H1 (cell line): ENCODE results near the gene SPOCK3. TPM values are rescaled to one million over a fixed set of nuclear protein-coding genes. Genes with fewer than 3 reads are reported as not detected.

Source experiments
- CTCF ChIA-PET: fragments of 300-600 bp; sonication (Branson Sonifier 250); formaldehyde crosslinking; loops from one replicate; lab custom pipeline; 2021; ENCODE audit not compliant: partially characterized antibody; lab: Charles Lee
- POLR2A ChIA-PET: fragments of 300-600 bp; sonication (Branson Sonifier 250); formaldehyde crosslinking; loops from one replicate; lab custom pipeline; 2021; ENCODE audit warnings: inconsistent platforms; ENCODE audit not compliant: partially characterized antibody; lab: Charles Lee
- DNase-seq, 2 experiments: peaks; one replicate each; pipeline versions ENCODE4 v3.0.0 to v3.0.0-alpha.2; 2010 to 2022; ENCODE audit warnings: low spot score in 2 of 2, low read depth in 1 of 2, mixed read lengths in 1 of 2
- FAIRE-seq: peaks from 2 replicates; lab custom pipeline; 2011; peaks lifted over from hg19 to GRCh38; lab: Jason Lieb, UNC
- H2AFZ ChIP-seq: 2 replicates; pipeline ENCODE4 v1.8.1; 2012; ENCODE audit warnings: low read length, inconsistent platforms
- H2AK5ac ChIP-seq: 2 replicates; pipeline ENCODE4 v1.6.1; 2013; ENCODE audit warnings: low read depth, low read length
- H2BK120ac ChIP-seq: replicated peaks from 2 replicates; pipeline ENCODE3; 2013; ENCODE audit warnings: low read depth, low read length, inconsistent platforms
- H2BK12ac ChIP-seq: 2 replicates; pipeline ENCODE4 v1.6.1; 2013; ENCODE audit warnings: low read depth, low read length
- H2BK15ac ChIP-seq: 2 replicates; pipeline ENCODE4 v1.6.1; 2013; ENCODE audit warnings: low read length
- H2BK20ac ChIP-seq: 2 replicates; pipeline ENCODE4 v1.6.1; 2013; ENCODE audit warnings: low read length
- H2BK5ac ChIP-seq: 2 replicates; pipeline ENCODE4 v1.6.1; 2013; ENCODE audit warnings: low read depth, low read length
- H3K14ac ChIP-seq: 2 replicates; pipeline ENCODE4 v1.6.1; 2013; ENCODE audit warnings: inconsistent platforms; ENCODE audit not compliant: insufficient read length
- H3K18ac ChIP-seq: 2 replicates; pipeline ENCODE4 v1.6.1; 2013; ENCODE audit warnings: low read length; ENCODE audit errors: extremely low read depth
- H3K23ac ChIP-seq: 2 replicates; pipeline ENCODE4 v1.6.1; 2013; ENCODE audit warnings: inconsistent platforms; ENCODE audit not compliant: insufficient read length
- H3K23me2 ChIP-seq: 2 replicates; pipeline ENCODE4 v1.6.1; 2013; ENCODE audit warnings: low read depth, low read length
- H3K27ac ChIP-seq: 2 replicates; pipeline ENCODE4 v1.6.1; 2011; ENCODE audit warnings: low read depth, low read length, inconsistent platforms
- H3K27me3 ChIP-seq, 4 experiments: replicated peaks in 1 of 4; 1 replicate in 1 of 4; 2 replicates in 3 of 4; pipeline versions ENCODE4 v1.6.1 to v1.8.1; 2011 to 2013; ENCODE audit warnings: low read length in 3 of 4, mild to moderate bottlenecking in 3 of 4, inconsistent platforms in 2 of 4, mixed read lengths in 2 of 4, moderate library complexity in 1 of 4; ENCODE audit not compliant: control insufficient read depth in 3 of 4, insufficient read depth in 3 of 4; ENCODE audit errors: extremely low read depth in 1 of 4
- H3K36me3 ChIP-seq, 4 experiments: 2 replicates each; pipeline versions ENCODE4 v1.6.1 to v1.8.1; 2011 to 2013; ENCODE audit warnings: mild to moderate bottlenecking in 4 of 4, low read length in 3 of 4, moderate library complexity in 2 of 4, control low read depth in 1 of 4, inconsistent platforms in 1 of 4; ENCODE audit not compliant: insufficient read depth in 4 of 4, control insufficient read depth in 2 of 4
- H3K4ac ChIP-seq: replicated peaks from 2 replicates; pipeline ENCODE3; 2013; ENCODE audit warnings: low read length, low read depth, mixed read lengths, inconsistent platforms; ENCODE audit not compliant: insufficient read length
- H3K4me1 ChIP-seq, 4 experiments: replicated peaks in 1 of 4; 1 replicate in 1 of 4; 2 replicates in 3 of 4; pipeline versions ENCODE4 v1.6.1 to v1.8.1; 2011 to 2013; ENCODE audit warnings: low read length in 3 of 4, inconsistent platforms in 2 of 4, mixed read lengths in 1 of 4; ENCODE audit not compliant: insufficient read depth in 4 of 4, control insufficient read depth in 3 of 4
- H3K4me2 ChIP-seq, 2 experiments: 2 replicates each; pipeline versions ENCODE4 v1.6.1 to v1.8.1; 2011 to 2013; ENCODE audit warnings: low read depth in 2 of 2, low read length in 2 of 2, control low read depth in 1 of 2, inconsistent platforms in 1 of 2, mild to moderate bottlenecking in 1 of 2; ENCODE audit not compliant: insufficient read depth in 1 of 2
- H3K4me3 ChIP-seq, 4 experiments: fragments of 200-600, 300-600 bp in 1 of 4; sonication (generic), shearing (Covaris generic), sonication (Bioruptor Twin) in 1 of 4; 2 replicates each; pipeline versions ENCODE4 v1.5.1 to v1.8.1; 2011 to 2016; ENCODE audit warnings: low read length in 4 of 4, low read depth in 3 of 4, control low read depth in 2 of 4, inconsistent platforms in 2 of 4, mild to moderate bottlenecking in 2 of 4, mixed read lengths in 1 of 4, moderate library complexity in 1 of 4; ENCODE audit not compliant: insufficient read depth in 2 of 4; ENCODE audit errors: extremely low read depth in 1 of 4
- H3K56ac ChIP-seq: replicated peaks from 2 replicates; pipeline ENCODE3; 2013; ENCODE audit warnings: low read depth, mild to moderate bottlenecking, mixed read lengths, low read length, inconsistent platforms; ENCODE audit not compliant: insufficient read length
- H3K79me1 ChIP-seq: 2 replicates; pipeline ENCODE4 v1.6.1; 2013; ENCODE audit warnings: low read depth, low read length, control low read depth
- H3K79me2 ChIP-seq, 2 experiments: 2 replicates each; pipeline versions ENCODE4 v1.6.1 to v1.8.1; 2012 to 2013; ENCODE audit warnings: low read length in 2 of 2, mild to moderate bottlenecking in 2 of 2, inconsistent platforms in 1 of 2; ENCODE audit not compliant: insufficient read depth in 2 of 2, control insufficient read depth in 1 of 2
- H3K9ac ChIP-seq, 4 experiments: replicated peaks in 1 of 4; 1 replicate in 1 of 4; 2 replicates in 3 of 4; pipeline versions ENCODE4 v1.6.1 to v1.8.1; 2011 to 2013; ENCODE audit warnings: low read depth in 3 of 4, low read length in 3 of 4, control low read depth in 2 of 4, mild to moderate bottlenecking in 2 of 4, moderate library complexity in 2 of 4, inconsistent platforms in 1 of 4; ENCODE audit errors: extremely low read depth in 1 of 4
- H3K9me3 ChIP-seq, 2 experiments: 2 replicates each; pipeline versions ENCODE4 v1.6.1 to v1.8.1; 2012 to 2013; ENCODE audit warnings: mild to moderate bottlenecking in 2 of 2, moderate library complexity in 2 of 2, control low read depth in 1 of 2, inconsistent platforms in 1 of 2, low read depth in 1 of 2, low read length in 1 of 2, mixed read lengths in 1 of 2; ENCODE audit not compliant: insufficient read depth in 2 of 2
- H4K20me1 ChIP-seq, 2 experiments: replicated peaks in 1 of 2; 2 replicates each; pipeline versions ENCODE3 to v1.8.1; 2011 to 2013; ENCODE audit warnings: inconsistent platforms in 2 of 2, low read length in 2 of 2, mild to moderate bottlenecking in 1 of 2; ENCODE audit not compliant: insufficient read depth in 2 of 2, control insufficient read depth in 1 of 2
- H4K5ac ChIP-seq: 2 replicates; pipeline ENCODE4 v1.6.1; 2013; ENCODE audit warnings: low read length, low read depth, mixed read lengths, inconsistent platforms; ENCODE audit not compliant: insufficient read length
- H4K8ac ChIP-seq: 2 replicates; pipeline ENCODE4 v1.8.0; 2013; ENCODE audit warnings: mild to moderate bottlenecking, moderate library complexity, low read length, inconsistent platforms; ENCODE audit not compliant: insufficient read depth; ENCODE audit errors: extremely low read depth
- H4K91ac ChIP-seq: replicated peaks from 2 replicates; pipeline ENCODE3; 2013; ENCODE audit warnings: low read length, mixed read lengths, inconsistent platforms; ENCODE audit not compliant: insufficient read length
- ATF2 ChIP-seq: IDR thresholded peaks from 2 replicates; pipeline ENCODE4 v1.6.1; 2012; ENCODE audit warnings: low read length, inconsistent platforms
- E2F6 ChIP-seq: IDR thresholded peaks from 2 replicates; pipeline ENCODE4 v1.6.1; 2012; ENCODE audit warnings: inconsistent platforms
- MAX ChIP-seq: IDR thresholded peaks from 2 replicates; pipeline ENCODE4 v1.6.1; 2012; ENCODE audit warnings: inconsistent platforms
- TAF1 ChIP-seq: IDR thresholded peaks from 2 replicates; pipeline ENCODE4 v1.6.1; 2011; ENCODE audit warnings: mild to moderate bottlenecking, low read depth, low read length
- WGBS, 2 experiments: shearing (Covaris generic) in 1 of 2; methylation state at CpG; one replicate each; pipeline versions ENCODE4 v1.1.6 to v1.1.7; 2013 to 2015; ENCODE audit warnings: low lambda C conversion rate in 2 of 2, mixed read lengths in 2 of 2, inconsistent platforms in 1 of 2, low coverage in 1 of 2, missing lambda C conversion rate in 1 of 2; ENCODE audit not compliant: insufficient replicate concordance in 2 of 2, insufficient coverage in 1 of 2, insufficient read length in 1 of 2; ENCODE audit errors: extremely low coverage in 1 of 2, missing lambda C conversion rate in 1 of 2; 5-methylcytosine and 5-hydroxymethylcytosine counted together
- polyA plus RNA-seq, 7 experiments: library from polyadenylated mRNA; depleted of rRNA in 3 of 7; stranded (reverse) in 5 of 7; unstranded in 2 of 7; fragments of >200 nt in 5 of 7; fragments of 200-250 nt in 2 of 7; gene quantifications; 1 replicate in 5 of 7; 2 replicates in 1 of 7; 4 replicates in 1 of 7; pipeline versions ENCODE4 v1.2.1 to v1.2.3, GENCODE V29; 2011 to 2013; ENCODE audit warnings: missing spikeins in 2 of 7, mixed read lengths in 2 of 7
- total RNA-seq: library from RNA; stranded (reverse); fragmentation: NEBNext Ultra II Directional; extraction: Animal tissue kit (Norgen Biotek cat#: 25700); gene quantifications from 2 replicates; pipeline ENCODE4 v1.2.1, GENCODE V29; 2021

SPOCK3 gene
- total and polyA plus RNA-seq, 2 of the 8 experiments (the other 6 are each of a cell fraction or from before 2014, with no cell fraction given): 0.14 to 0.60 TPM

GRCh38 chr4:167150587-167150986 lies 83.7 kb downstream of the SPOCK3 start:
- POLR2A ChIA-PET: no interaction called here
- CTCF ChIA-PET: no interaction called here
- 99% methylated on average over 4 of the region's 4 CpGs; no CpG with 5 or more reads in 1 of the 2 experiments for WGBS, 2 experiments
- H2BK15ac ChIP-seq: no peak overlapping the region
- no peak overlapping the region for H2AK5ac ChIP-seq
- no peak overlapping the region for H2AFZ ChIP-seq
- no peak overlapping the region for H3K4me2 ChIP-seq
- H3K79me2 ChIP-seq: no peaks in the 10 kb centered on the region
- DNase-seq (no peak), FAIRE-seq (no peak)
- no peaks in the 10 kb centered on the region for H3K23me2 ChIP-seq
- H3K4ac ChIP-seq: no peak overlapping the region
- H3K9me3 ChIP-seq: no peaks in the 10 kb centered on the region
- H3K18ac ChIP-seq: no peak overlapping the region
- H4K8ac ChIP-seq: no peak overlapping the region
- H4K91ac ChIP-seq: no peak overlapping the region
- H2BK5ac ChIP-seq: no peak overlapping the region
- no peak overlapping the region for H3K9ac ChIP-seq
- no peak overlapping the region for H3K23ac ChIP-seq
- no peak overlapping the region for H3K27ac ChIP-seq
- H3K36me3 ChIP-seq: no peaks in the 10 kb centered on the region
- no peaks in the 10 kb centered on the region for H4K20me1 ChIP-seq
- no peak overlapping the region for H3K56ac ChIP-seq
- no peaks in the 10 kb centered on the region for H3K79me1 ChIP-seq
- H3K14ac ChIP-seq: no peak overlapping the region
- no peak overlapping the region for H2BK12ac ChIP-seq
- no peaks in the 10 kb centered on the region for H3K27me3 ChIP-seq
- H4K5ac ChIP-seq: no peak overlapping the region
- no peak for TF ChIP-seq MAX
- TF ChIP-seq TAF1: no peak
- no peak for TF ChIP-seq E2F6
- TF ChIP-seq ATF2: no peak
- H2BK120ac ChIP-seq: no peak overlapping the region
- H3K4me3 ChIP-seq: no peak overlapping the region
- H2BK20ac ChIP-seq: no peak overlapping the region
- no peaks in the 10 kb centered on the region for H3K4me1 ChIP-seq
